Measurements from ENCODE around the gene GOLIM4. TPM values are rescaled to one million over a fixed set of nuclear protein-coding genes. Genes with fewer than 3 reads are reported as not detected.

The GOLIM4 gene
- total RNA-seq, 1 donor from 2014 or later, result 43.1 TPM

- H3K27ac ChIP-seq, result no peak overlapping the region
- H3K9me3 ChIP-seq, result no peaks in the 10 kb centered on the region
- DNase-seq (ENCODE audit: low spot score in 2 of 2), result no peak
- no peaks in the 10 kb centered on the region for H3K4me1 ChIP-seq
- no peaks in the 10 kb centered on the region for H3K36me3 ChIP-seq
- H3K27me3 ChIP-seq, result no peaks in the 10 kb centered on the region
- no peak overlapping the region for H3K4me3 ChIP-seq
- intact Hi-C loops (cut with DNase I), result no loop called here
- TF ChIP-seq CTCF (IDR thresholded peaks at IDR 0.05), result no peak
Measured at GRCh38 chr3:167991213-167991612, 104.5 kb downstream of the GOLIM4 start.

- Histone ChIP-seq H3K27ac (no peak overlapping the region), H3K9me3 (no peaks in the 10 kb centered on the region), H3K27me3 (no peaks in the 10 kb centered on the region), H3K4me1 (no peaks in the 10 kb centered on the region), H3K36me3 (no peaks in the 10 kb centered on the region), H3K4me3 (no peak overlapping the region)
- intact Hi-C loops (cut with DNase I), result no loop called here
- TF ChIP-seq CTCF (IDR thresholded peaks at IDR 0.05), result no peak
- no peak for DNase-seq (ENCODE audit: low spot score in 2 of 2)
Measured at GRCh38 chr3:167989999-167990398, 105.7 kb downstream of the GOLIM4 start.

- no peak for TF ChIP-seq CTCF (IDR thresholded peaks at IDR 0.05)
- no peak for DNase-seq (ENCODE audit: low spot score in 2 of 2)
- intact Hi-C loops (cut with DNase I), result no loop called here
- Histone ChIP-seq H3K27ac (no peak overlapping the region), H3K27me3 (no peaks in the 10 kb centered on the region), H3K4me3 (no peak overlapping the region), H3K36me3 (no peaks in the 10 kb centered on the region), H3K4me1 (no peaks in the 10 kb centered on the region), H3K9me3 (no peaks in the 10 kb centered on the region)
Measured at GRCh38 chr3:167989066-167989465, 106.7 kb downstream of the GOLIM4 start.

GRCh38 chr3:167983583-167983982 lies 112.1 kb downstream of the GOLIM4 start:
- intact Hi-C loops (cut with DNase I), result no loop called here
- no peak overlapping the region for H3K27ac ChIP-seq
- DNase-seq (ENCODE audit: low spot score in 2 of 2), result no peak
- H3K9me3 ChIP-seq, result no peaks in the 10 kb centered on the region
- no peaks in the 10 kb centered on the region for H3K4me1 ChIP-seq
- no peak overlapping the region for H3K4me3 ChIP-seq
- no peaks in the 10 kb centered on the region for H3K27me3 ChIP-seq
- TF ChIP-seq CTCF (IDR thresholded peaks at IDR 0.05), result no peak
- no peaks in the 10 kb centered on the region for H3K36me3 ChIP-seq

GRCh38 chr3:167978486-167978885 lies 117.2 kb downstream of the GOLIM4 start:
- H3K9me3 ChIP-seq, result no peaks in the 10 kb centered on the region
- H3K27ac ChIP-seq, result no peak overlapping the region
- H3K36me3 ChIP-seq, result no peaks in the 10 kb centered on the region
- no peak for DNase-seq (ENCODE audit: low spot score in 2 of 2)
- TF ChIP-seq CTCF (IDR thresholded peaks at IDR 0.05), result no peak
- no peak overlapping the region for H3K4me3 ChIP-seq
- no peaks in the 10 kb centered on the region for H3K27me3 ChIP-seq
- intact Hi-C loops (cut with DNase I), result no loop called here
- no peaks in the 10 kb centered on the region for H3K4me1 ChIP-seq

- Histone ChIP-seq H3K27me3 (no peaks in the 10 kb centered on the region), H3K27ac (no peak overlapping the region), H3K9me3 (no peaks in the 10 kb centered on the region), H3K36me3 (no peaks in the 10 kb centered on the region), H3K4me3 (no peak overlapping the region), H3K4me1 (no peaks in the 10 kb centered on the region)
- intact Hi-C loops (cut with DNase I), result no loop called here
- no peak for TF ChIP-seq CTCF (IDR thresholded peaks at IDR 0.05)
- DNase-seq (ENCODE audit: low spot score in 2 of 2), result no peak
Measured at GRCh38 chr3:167978071-167978470, 117.7 kb downstream of the GOLIM4 start.

Data from ascending aorta (tissue), 2 donors.